AG09309 (cell line): ENCODE measurements around the gene GALNT18.

Source experiments
- DNase-seq: peaks from one replicate; pipeline ENCODE4 v3.0.0-alpha.2; 2010; ENCODE audit warnings: low read depth
- H3K4me3 ChIP-seq: 2 replicates; pipeline ENCODE4 v1.5.1; 2011; ENCODE audit warnings: mild to moderate bottlenecking, low read depth, low read length, moderate library complexity; ENCODE audit not compliant: control insufficient read depth
- CTCF ChIP-seq: IDR thresholded peaks from 2 replicates; pipeline ENCODE4 v1.5.1; 2011; ENCODE audit warnings: mild to moderate bottlenecking, low read depth, low read length, inconsistent platforms; ENCODE audit not compliant: insufficient read depth, control insufficient read depth; ENCODE audit errors: missing control alignments

GALNT18 gene

GRCh38 chr11:11505692-11506091 is 116.1 kb downstream of the GALNT18 start:
- no peak for DNase-seq
- H3K4me3 ChIP-seq = no peak overlapping the region
- TF ChIP-seq CTCF = no peak

- peak; percentile 14 for DNase-seq
- TF ChIP-seq CTCF = no peak
- H3K4me3 ChIP-seq = no peak overlapping the region
Observed at GRCh38 chr11:11505190-11505589, 116.6 kb downstream of the GALNT18 start.

GRCh38 chr11:11504071-11504470 is 117.7 kb downstream of the GALNT18 start:
- TF ChIP-seq CTCF = no peak
- H3K4me3 ChIP-seq = no peak overlapping the region
- no peak for DNase-seq

GRCh38 chr11:11502263-11502861 is 119.4 kb downstream of the GALNT18 start:
- H3K4me3 ChIP-seq = no peak overlapping the region
- no peak for TF ChIP-seq CTCF
- DNase-seq = no peak

GRCh38 chr11:11501546-11502262 is 120.1 kb downstream of the GALNT18 start:
- no peak for TF ChIP-seq CTCF
- no peak for DNase-seq
- no peak overlapping the region for H3K4me3 ChIP-seq

GRCh38 chr11:11500744-11501487 is 120.9 kb downstream of the GALNT18 start:
- no peak for TF ChIP-seq CTCF
- no peak for DNase-seq
- H3K4me3 ChIP-seq = no peak overlapping the region
